GDM1 (cell line): ENCODE data around the gene TMEM239.
A peak's percentile ranks its signal among the peaks of the same experiment; 100 is the strongest.

Experiments
- DNase-seq: peaks from one replicate; lab custom pipeline; 2025; lab: John Stamatoyannopoulos, UW

Gene TMEM239

GRCh38 chr20:2849529-2849928 lies 33.4 kb downstream of the TMEM239 start:
- DNase-seq, result no peak

DNA sequence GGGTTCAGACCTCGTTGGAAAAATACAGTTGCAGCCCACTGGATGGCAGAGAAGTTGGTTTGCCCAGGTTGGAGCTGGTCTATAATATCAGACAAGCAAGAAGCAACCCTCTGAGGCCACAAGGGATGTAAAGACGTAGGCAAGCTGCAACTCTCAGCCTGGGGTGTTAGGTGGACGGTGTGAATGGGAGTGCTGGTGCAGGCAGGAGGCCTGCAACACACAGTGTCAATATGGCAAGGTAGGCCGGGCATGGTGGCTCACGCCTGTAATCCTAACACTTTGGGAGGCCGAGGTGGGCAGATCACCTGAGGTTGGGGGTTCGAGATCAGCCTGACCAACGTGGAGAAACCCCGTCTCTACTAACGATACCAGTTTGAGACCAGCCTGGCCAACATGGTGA lies 34.9 kb downstream of the TMEM239 start:
- no peak for DNase-seq

DNA sequence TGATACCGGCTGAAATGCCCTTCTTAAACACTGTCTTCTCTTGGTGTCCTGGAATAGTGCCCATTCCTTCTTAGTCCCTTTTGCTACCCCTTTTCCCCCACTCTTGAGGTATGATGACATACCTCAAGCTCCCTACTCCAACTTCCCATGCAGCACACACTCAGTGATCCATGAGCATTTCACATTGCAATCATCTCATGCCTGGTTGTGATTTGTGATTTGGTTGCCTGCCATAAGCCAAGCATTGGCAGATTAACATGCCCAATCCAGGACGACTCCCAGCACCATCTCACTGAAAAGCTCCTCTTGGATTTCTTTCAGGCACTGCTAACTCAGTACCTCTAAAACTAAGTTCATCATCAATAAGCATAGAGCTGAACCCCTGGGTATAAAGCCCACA lies 42.4 kb downstream of the TMEM239 start:
- no peak for DNase-seq

DNA sequence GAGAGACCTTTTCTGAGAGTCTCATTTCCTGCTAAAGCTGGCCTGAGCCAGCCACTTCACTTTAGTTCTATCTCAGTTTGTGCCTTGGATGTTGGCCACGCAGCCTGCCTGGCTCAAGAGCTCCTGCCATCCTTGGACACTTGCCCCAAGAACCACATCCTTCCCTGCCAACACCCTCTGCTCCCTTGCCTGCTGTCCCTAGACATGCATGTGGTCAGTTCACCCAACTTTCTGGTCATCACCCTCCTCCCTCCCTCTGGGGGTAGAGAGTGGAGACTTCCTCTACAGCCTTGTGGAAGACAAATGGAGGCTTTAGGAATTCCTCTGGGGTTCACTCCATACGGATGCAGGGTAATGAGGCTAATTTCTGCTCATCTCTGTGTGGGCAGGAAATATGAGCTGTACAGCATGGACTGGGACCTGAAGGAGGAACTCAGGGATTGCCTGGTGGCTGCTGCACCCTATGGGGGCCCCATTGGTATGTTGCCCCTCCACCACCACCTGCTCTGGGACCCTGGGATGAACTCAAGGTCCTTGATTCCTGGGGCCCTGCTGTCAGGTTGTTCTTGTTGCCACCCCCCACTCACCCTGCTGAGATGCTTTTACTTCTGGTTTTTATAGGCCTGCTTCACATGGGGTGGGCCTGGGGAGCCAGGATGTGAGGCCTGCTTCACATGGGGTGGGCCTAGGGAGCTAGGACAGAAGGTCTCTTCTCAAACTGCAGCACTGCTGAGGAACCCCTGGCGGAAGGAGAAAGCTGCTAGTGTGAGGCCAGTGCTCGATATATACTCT lies 43.4 kb downstream of the TMEM239 start:
- DNase-seq, result no peak

GRCh38 chr20:2864626-2865025 lies 48.5 kb downstream of the TMEM239 start:
- DNase-seq, result no peak

- DNase-seq, result no peak
Measured at GRCh38 chr20:2865101-2865500, 48.9 kb downstream of the TMEM239 start.

DNA sequence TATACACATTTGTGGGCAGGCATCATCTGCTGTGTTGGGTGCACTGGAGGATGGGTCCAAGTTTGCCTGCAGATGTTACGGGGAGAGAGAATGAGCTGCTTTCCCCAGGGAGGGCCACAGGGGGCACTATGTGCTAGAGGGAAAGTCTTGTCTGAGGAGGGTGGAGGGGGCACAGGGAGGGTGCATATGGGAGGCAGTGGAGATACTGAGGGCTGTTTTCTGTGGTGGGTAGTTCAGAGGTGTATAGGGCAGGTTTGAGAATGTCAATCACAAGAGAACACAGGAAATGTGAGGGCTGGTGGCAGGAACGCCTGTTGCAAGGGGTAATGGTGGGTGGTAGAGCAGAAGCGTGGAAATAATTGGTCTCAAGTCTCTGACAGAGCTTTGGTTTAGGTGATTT lies 49.5 kb downstream of the TMEM239 start:
- peak; percentile 39 for DNase-seq

- DNase-seq, result no peak
Measured at GRCh38 chr20:2866236-2866635, 50.1 kb downstream of the TMEM239 start.

GRCh38 chr20:2867081-2867864 lies 51.1 kb downstream of the TMEM239 start:
- peak; percentile 47 for DNase-seq
